Adipocyte (in vitro differentiated cells): ENCODE measurements around the gene ZBTB17.

Source experiments
- DNase-seq: peaks from one replicate; pipeline ENCODE4 v3.0.0-alpha.2; 2015; ENCODE audit warnings: low read depth
- H3K27me3 ChIP-seq: replicated peaks from 2 replicates; pipeline ENCODE4 v1.7.0; 2013; ENCODE audit warnings: mild to moderate bottlenecking, low read length, moderate library complexity; ENCODE audit not compliant: control insufficient read depth, insufficient read depth
- H3K36me3 ChIP-seq: 2 replicates; pipeline ENCODE4 v1.7.0; 2013; ENCODE audit warnings: low read length, mild to moderate bottlenecking, moderate library complexity; ENCODE audit not compliant: control insufficient read depth, insufficient read depth, severe bottlenecking
- H3K4me1 ChIP-seq: 2 replicates; pipeline ENCODE4 v1.7.0; 2013; ENCODE audit warnings: mild to moderate bottlenecking, low read length, moderate library complexity; ENCODE audit not compliant: control insufficient read depth, insufficient read depth
- H3K4me3 ChIP-seq: 2 replicates; pipeline ENCODE4 v1.7.0; 2013; ENCODE audit warnings: mild to moderate bottlenecking, low read length, moderate library complexity
- H3K9ac ChIP-seq: 2 replicates; pipeline ENCODE4 v1.7.0; 2013; ENCODE audit warnings: mild to moderate bottlenecking, low read length, moderate library complexity
- H3K9me3 ChIP-seq: 2 replicates; pipeline ENCODE4 v1.7.0; 2013; ENCODE audit warnings: mild to moderate bottlenecking, low read length, moderate library complexity; ENCODE audit not compliant: control insufficient read depth

ZBTB17 gene

GRCh38 chr1:15963968-15964648, 11.8 kb downstream of the ZBTB17 start:
- H3K4me1 ChIP-seq: peaks cover 41% of the 10 kb centered on the region
- peaks cover 13% of the 10 kb centered on the region for H3K36me3 ChIP-seq
- no peaks in the 10 kb centered on the region for H3K27me3 ChIP-seq
- H3K9me3 ChIP-seq: peaks cover 4% of the 10 kb centered on the region
- H3K4me3 ChIP-seq: no peak overlapping the region
- DNase-seq: no peak
- peak overlapping the region; percentile 47 for H3K9ac ChIP-seq

GRCh38 chr1:15963363-15963967, 12.4 kb downstream of the ZBTB17 start:
- peaks cover 7% of the 10 kb centered on the region for H3K36me3 ChIP-seq
- peak overlapping the region; percentile 47 for H3K9ac ChIP-seq
- H3K27me3 ChIP-seq: no peaks in the 10 kb centered on the region
- DNase-seq: no peak
- peaks cover 41% of the 10 kb centered on the region for H3K4me1 ChIP-seq
- H3K9me3 ChIP-seq: no peaks in the 10 kb centered on the region
- H3K4me3 ChIP-seq: no peak overlapping the region

- peaks cover 5% of the 10 kb centered on the region for H3K36me3 ChIP-seq
- no peaks in the 10 kb centered on the region for H3K27me3 ChIP-seq
- no peak for DNase-seq
- H3K9me3 ChIP-seq: no peaks in the 10 kb centered on the region
- peak overlapping the region; percentile 47 for H3K9ac ChIP-seq
- H3K4me3 ChIP-seq: no peak overlapping the region
- H3K4me1 ChIP-seq: peaks cover 41% of the 10 kb centered on the region
Observed at GRCh38 chr1:15962671-15963362, 13.1 kb downstream of the ZBTB17 start.

GRCh38 chr1:15962176-15962575, 13.7 kb downstream of the ZBTB17 start:
- Histone ChIP-seq H3K4me3 (no peak overlapping the region), H3K9me3 (no peaks in the 10 kb centered on the region), H3K27me3 (no peaks in the 10 kb centered on the region), H3K4me1 (peaks cover 41% of the 10 kb centered on the region), H3K36me3 (peaks cover 5% of the 10 kb centered on the region), H3K9ac (no peak overlapping the region)
- DNase-seq: no peak

- H3K36me3 ChIP-seq: peaks cover 5% of the 10 kb centered on the region
- H3K9ac ChIP-seq: no peak overlapping the region
- H3K9me3 ChIP-seq: no peaks in the 10 kb centered on the region
- H3K4me3 ChIP-seq: no peak overlapping the region
- DNase-seq: no peak
- no peaks in the 10 kb centered on the region for H3K27me3 ChIP-seq
- peaks cover 41% of the 10 kb centered on the region for H3K4me1 ChIP-seq
Observed at GRCh38 chr1:15961492-15961891, 14.4 kb downstream of the ZBTB17 start.

GRCh38 chr1:15960808-15961207, 15.1 kb downstream of the ZBTB17 start:
- H3K9me3 ChIP-seq: no peaks in the 10 kb centered on the region
- H3K4me1 ChIP-seq: peaks cover 41% of the 10 kb centered on the region
- DNase-seq: no peak
- H3K9ac ChIP-seq: no peak overlapping the region
- H3K27me3 ChIP-seq: no peaks in the 10 kb centered on the region
- peaks cover 5% of the 10 kb centered on the region for H3K36me3 ChIP-seq
- H3K4me3 ChIP-seq: no peak overlapping the region

- Histone ChIP-seq H3K9me3 (no peaks in the 10 kb centered on the region), H3K9ac (no peak overlapping the region), H3K27me3 (no peaks in the 10 kb centered on the region), H3K4me3 (no peak overlapping the region), H3K4me1 (peaks cover 35% of the 10 kb centered on the region), H3K36me3 (peaks cover 5% of the 10 kb centered on the region)
- no peak for DNase-seq
Observed at GRCh38 chr1:15959827-15960446, 16.0 kb downstream of the ZBTB17 start.

- peaks cover 30% of the 10 kb centered on the region for H3K4me1 ChIP-seq
- peaks cover 5% of the 10 kb centered on the region for H3K36me3 ChIP-seq
- H3K4me3 ChIP-seq: no peak overlapping the region
Observed at GRCh38 chr1:15959424-15959823, 16.5 kb downstream of the ZBTB17 start.

GRCh38 chr1:15958793-15959192, 17.1 kb downstream of the ZBTB17 start:
- H3K9ac ChIP-seq: no peak overlapping the region
- peaks cover 5% of the 10 kb centered on the region for H3K36me3 ChIP-seq
- H3K9me3 ChIP-seq: no peaks in the 10 kb centered on the region
- DNase-seq: no peak
- no peaks in the 10 kb centered on the region for H3K27me3 ChIP-seq
- peaks cover 26% of the 10 kb centered on the region for H3K4me1 ChIP-seq
- no peak overlapping the region for H3K4me3 ChIP-seq

More at GRCh38 chr1:15959424-15959823, 16.5 kb downstream of the ZBTB17 start:
- Histone ChIP-seq H3K9ac (no peak overlapping the region), H3K27me3 (no peaks in the 10 kb centered on the region), H3K9me3 (no peaks in the 10 kb centered on the region)
- DNase-seq: no peak

GRCh38 chr1:15958111-15958510, 17.8 kb downstream of the ZBTB17 start:
- H3K27me3 ChIP-seq: no peaks in the 10 kb centered on the region
- H3K9me3 ChIP-seq: no peaks in the 10 kb centered on the region
- H3K36me3 ChIP-seq: peaks cover 5% of the 10 kb centered on the region
- DNase-seq: no peak
- H3K4me1 ChIP-seq: peaks cover 26% of the 10 kb centered on the region
- no peak overlapping the region for H3K9ac ChIP-seq
- H3K4me3 ChIP-seq: no peak overlapping the region
